HEK293 (cell line): ENCODE results near the gene ALDH18A1.

Source experiments
- EGR2 ChIP-seq: fragments of 450-650 bp; formaldehyde crosslinking; IDR thresholded peaks from 2 replicates; pipeline ENCODE4 v1.5.1; 2016; ENCODE audit warnings: low read depth, missing biosample characterization, missing genetic modification characterization
- GLI4 ChIP-seq: fragments of 450-650 bp; formaldehyde crosslinking; IDR thresholded peaks from 2 replicates; pipeline ENCODE4 v1.5.1; 2016; ENCODE audit warnings: missing biosample characterization, missing genetic modification characterization
- HIC1 ChIP-seq: fragments of 450-650 bp; formaldehyde crosslinking; IDR thresholded peaks from 2 replicates; pipeline ENCODE4 v1.5.1; 2016; ENCODE audit warnings: missing biosample characterization, missing genetic modification characterization
- KLF16 ChIP-seq: fragments of 450-650 bp; formaldehyde crosslinking; IDR thresholded peaks from 2 replicates; pipeline ENCODE4 v1.5.1; 2017; ENCODE audit warnings: missing biosample characterization, missing genetic modification characterization
- PATZ1 ChIP-seq: fragments of 450-650 bp; formaldehyde crosslinking; IDR thresholded peaks from 2 replicates; pipeline ENCODE4 v1.5.1; 2016; ENCODE audit warnings: missing biosample characterization, missing genetic modification characterization
- PRDM1 ChIP-seq: fragments of 450-650 bp; formaldehyde crosslinking; IDR thresholded peaks from 2 replicates; pipeline ENCODE4; 2016; ENCODE audit warnings: missing biosample characterization, missing genetic modification characterization
- REPIN1 ChIP-seq: fragments of 450-650 bp; formaldehyde crosslinking; IDR thresholded peaks from 2 replicates; pipeline ENCODE4 v1.5.1; 2017; ENCODE audit warnings: missing biosample characterization, missing genetic modification characterization, low read depth
- SALL2 ChIP-seq: fragments of 450-650 bp; formaldehyde crosslinking; IDR thresholded peaks from 2 replicates; pipeline ENCODE4 v1.5.0; 2017; ENCODE audit warnings: missing biosample characterization, mild to moderate bottlenecking, missing genetic modification characterization, borderline replicate concordance
- SCRT2 ChIP-seq: fragments of 450-650 bp; formaldehyde crosslinking; IDR thresholded peaks from 2 replicates; pipeline ENCODE4 v1.5.1; 2016; ENCODE audit warnings: missing biosample characterization, missing genetic modification characterization
- SP2 ChIP-seq: fragments of 450-650 bp; formaldehyde crosslinking; IDR thresholded peaks from 2 replicates; pipeline ENCODE4 v1.5.1; 2016; ENCODE audit warnings: missing biosample characterization, missing genetic modification characterization
- YY2 ChIP-seq: fragments of 450-650 bp; formaldehyde crosslinking; IDR thresholded peaks from 2 replicates; pipeline ENCODE4 v1.5.1; 2016; ENCODE audit warnings: missing biosample characterization, missing genetic modification characterization
- ZBTB17 ChIP-seq: fragments of 450-650 bp; formaldehyde crosslinking; IDR thresholded peaks from 2 replicates; pipeline ENCODE4 v1.5.1; 2016; ENCODE audit warnings: missing biosample characterization, missing genetic modification characterization
- ZBTB20 ChIP-seq: fragments of 450-650 bp; formaldehyde crosslinking; IDR thresholded peaks from 2 replicates; pipeline ENCODE4 v1.5.1; 2016; ENCODE audit warnings: missing biosample characterization, missing genetic modification characterization
- ZBTB26 ChIP-seq: fragments of 450-650 bp; formaldehyde crosslinking; optimal IDR thresholded peaks from 2 replicates; pipeline ENCODE3; 2016; ENCODE audit warnings: missing biosample characterization, mild to moderate bottlenecking, missing genetic modification characterization
- ZBTB48 ChIP-seq: fragments of 450-650 bp; formaldehyde crosslinking; IDR thresholded peaks from 2 replicates; pipeline ENCODE4 v1.5.1; 2016; ENCODE audit warnings: missing biosample characterization, missing genetic modification characterization
- ZEB2 ChIP-seq: fragments of 450-650 bp; formaldehyde crosslinking; IDR thresholded peaks from 2 replicates; pipeline ENCODE4 v1.5.1; 2016; ENCODE audit warnings: missing biosample characterization, missing genetic modification characterization
- ZFHX2 ChIP-seq: fragments of 450-650 bp; formaldehyde crosslinking; conservative IDR thresholded peaks from 2 replicates; pipeline ENCODE4 v1.5.1; 2016; ENCODE audit warnings: missing biosample characterization, missing genetic modification characterization
- ZIC2 ChIP-seq: fragments of 450-650 bp; formaldehyde crosslinking; IDR thresholded peaks from 2 replicates; pipeline ENCODE4 v1.5.1; 2016; ENCODE audit warnings: missing biosample characterization, missing genetic modification characterization
- ZNF621 ChIP-seq: fragments of 450-650 bp; formaldehyde crosslinking; IDR thresholded peaks from 2 replicates; pipeline ENCODE4 v1.5.1; 2017; ENCODE audit warnings: missing biosample characterization, missing genetic modification characterization
- TF ChIP-seq, protein P1 (sequence below): fragments of 450-650 bp; formaldehyde crosslinking; IDR thresholded peaks from 2 replicates; pipeline ENCODE4 v1.5.1; 2017; ENCODE audit warnings: missing biosample characterization, missing genetic modification characterization
- TF ChIP-seq, protein P2 (sequence below): fragments of 450-650 bp; formaldehyde crosslinking; IDR thresholded peaks from 2 replicates; pipeline ENCODE4 v1.5.1; 2016; ENCODE audit warnings: missing biosample characterization, missing genetic modification characterization, borderline replicate concordance
- TF ChIP-seq, protein P3 (sequence below): fragments of 450-650 bp; formaldehyde crosslinking; conservative IDR thresholded peaks from 2 replicates; pipeline ENCODE4 v1.5.1; 2016; ENCODE audit warnings: low read depth, missing biosample characterization, missing genetic modification characterization
- TF ChIP-seq, protein P4 (sequence below): fragments of 450-650 bp; formaldehyde crosslinking; IDR thresholded peaks from 2 replicates; pipeline ENCODE4 v1.5.1; 2016; ENCODE audit warnings: missing biosample characterization, missing genetic modification characterization

Gene ALDH18A1

GRCh38 chr10:95656291-95657164 is at the start of gene ALDH18A1 (continued):
- no peak for TF ChIP-seq ZNF621 (tag by site-specific recombination)
- TF ChIP-seq YY2 (tag by site-specific recombination) = peak; percentile 58; the same call in 1 of the 2 replicates
- peak; percentile 100 for TF ChIP-seq ZBTB20
- TF ChIP-seq, protein P1, sequence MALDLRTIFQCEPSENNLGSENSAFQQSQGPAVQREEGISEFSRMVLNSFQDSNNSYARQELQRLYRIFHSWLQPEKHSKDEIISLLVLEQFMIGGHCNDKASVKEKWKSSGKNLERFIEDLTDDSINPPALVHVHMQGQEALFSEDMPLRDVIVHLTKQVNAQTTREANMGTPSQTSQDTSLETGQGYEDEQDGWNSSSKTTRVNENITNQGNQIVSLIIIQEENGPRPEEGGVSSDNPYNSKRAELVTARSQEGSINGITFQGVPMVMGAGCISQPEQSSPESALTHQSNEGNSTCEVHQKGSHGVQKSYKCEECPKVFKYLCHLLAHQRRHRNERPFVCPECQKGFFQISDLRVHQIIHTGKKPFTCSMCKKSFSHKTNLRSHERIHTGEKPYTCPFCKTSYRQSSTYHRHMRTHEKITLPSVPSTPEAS (tag by site-specific recombination) = peak; percentile 56; the same call in 1 of the 2 replicates
- TF ChIP-seq, protein P2, sequence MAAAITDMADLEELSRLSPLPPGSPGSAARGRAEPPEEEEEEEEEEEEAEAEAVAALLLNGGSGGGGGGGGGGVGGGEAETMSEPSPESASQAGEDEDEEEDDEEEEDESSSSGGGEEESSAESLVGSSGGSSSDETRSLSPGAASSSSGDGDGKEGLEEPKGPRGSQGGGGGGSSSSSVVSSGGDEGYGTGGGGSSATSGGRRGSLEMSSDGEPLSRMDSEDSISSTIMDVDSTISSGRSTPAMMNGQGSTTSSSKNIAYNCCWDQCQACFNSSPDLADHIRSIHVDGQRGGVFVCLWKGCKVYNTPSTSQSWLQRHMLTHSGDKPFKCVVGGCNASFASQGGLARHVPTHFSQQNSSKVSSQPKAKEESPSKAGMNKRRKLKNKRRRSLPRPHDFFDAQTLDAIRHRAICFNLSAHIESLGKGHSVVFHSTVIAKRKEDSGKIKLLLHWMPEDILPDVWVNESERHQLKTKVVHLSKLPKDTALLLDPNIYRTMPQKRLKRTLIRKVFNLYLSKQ (tag by site-specific recombination) = no peak
- TF ChIP-seq SCRT2 (tag by site-specific recombination) = peak; percentile 96
- TF ChIP-seq KLF16 (tag by site-specific recombination) = peak; percentile 83
- peak; percentile 98 for TF ChIP-seq ZBTB26 (tag by site-specific recombination)
- TF ChIP-seq ZEB2 (tag by site-specific recombination) = 0 out of 2 replicates have a peak, but pooled peaks have one; percentile 45
- TF ChIP-seq, protein P3, sequence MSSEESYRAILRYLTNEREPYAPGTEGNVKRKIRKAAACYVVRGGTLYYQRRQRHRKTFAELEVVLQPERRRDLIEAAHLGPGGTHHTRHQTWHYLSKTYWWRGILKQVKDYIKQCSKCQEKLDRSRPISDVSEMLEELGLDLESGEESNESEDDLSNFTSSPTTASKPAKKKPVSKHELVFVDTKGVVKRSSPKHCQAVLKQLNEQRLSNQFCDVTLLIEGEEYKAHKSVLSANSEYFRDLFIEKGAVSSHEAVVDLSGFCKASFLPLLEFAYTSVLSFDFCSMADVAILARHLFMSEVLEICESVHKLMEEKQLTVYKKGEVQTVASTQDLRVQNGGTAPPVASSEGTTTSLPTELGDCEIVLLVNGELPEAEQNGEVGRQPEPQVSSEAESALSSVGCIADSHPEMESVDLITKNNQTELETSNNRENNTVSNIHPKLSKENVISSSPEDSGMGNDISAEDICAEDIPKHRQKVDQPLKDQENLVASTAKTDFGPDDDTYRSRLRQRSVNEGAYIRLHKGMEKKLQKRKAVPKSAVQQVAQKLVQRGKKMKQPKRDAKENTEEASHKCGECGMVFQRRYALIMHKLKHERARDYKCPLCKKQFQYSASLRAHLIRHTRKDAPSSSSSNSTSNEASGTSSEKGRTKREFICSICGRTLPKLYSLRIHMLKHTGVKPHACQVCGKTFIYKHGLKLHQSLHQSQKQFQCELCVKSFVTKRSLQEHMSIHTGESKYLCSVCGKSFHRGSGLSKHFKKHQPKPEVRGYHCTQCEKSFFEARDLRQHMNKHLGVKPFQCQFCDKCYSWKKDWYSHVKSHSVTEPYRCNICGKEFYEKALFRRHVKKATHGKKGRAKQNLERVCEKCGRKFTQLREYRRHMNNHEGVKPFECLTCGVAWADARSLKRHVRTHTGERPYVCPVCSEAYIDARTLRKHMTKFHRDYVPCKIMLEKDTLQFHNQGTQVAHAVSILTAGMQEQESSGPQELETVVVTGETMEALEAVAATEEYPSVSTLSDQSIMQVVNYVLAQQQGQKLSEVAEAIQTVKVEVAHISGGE = peak; percentile 66
- TF ChIP-seq ZIC2 (tag by site-specific recombination) = 0 out of 2 replicates have a peak, but pooled peaks have one; percentile 28
- peak; percentile 67 for TF ChIP-seq ZBTB48 (tag by site-specific recombination)
- TF ChIP-seq PATZ1 = peak; percentile 61
- peak; percentile 18; the same call in 1 of the 2 replicates for TF ChIP-seq PRDM1 (tag by site-specific recombination)
- TF ChIP-seq ZFHX2 (tag by site-specific recombination) = peak; percentile 84
- peak; percentile 50; the same call in 1 of the 2 replicates for TF ChIP-seq HIC1 (tag by site-specific recombination)
- peak; percentile 51; the same call in 1 of the 2 replicates for TF ChIP-seq ZBTB17 (tag by site-specific recombination)
- TF ChIP-seq, protein P4, sequence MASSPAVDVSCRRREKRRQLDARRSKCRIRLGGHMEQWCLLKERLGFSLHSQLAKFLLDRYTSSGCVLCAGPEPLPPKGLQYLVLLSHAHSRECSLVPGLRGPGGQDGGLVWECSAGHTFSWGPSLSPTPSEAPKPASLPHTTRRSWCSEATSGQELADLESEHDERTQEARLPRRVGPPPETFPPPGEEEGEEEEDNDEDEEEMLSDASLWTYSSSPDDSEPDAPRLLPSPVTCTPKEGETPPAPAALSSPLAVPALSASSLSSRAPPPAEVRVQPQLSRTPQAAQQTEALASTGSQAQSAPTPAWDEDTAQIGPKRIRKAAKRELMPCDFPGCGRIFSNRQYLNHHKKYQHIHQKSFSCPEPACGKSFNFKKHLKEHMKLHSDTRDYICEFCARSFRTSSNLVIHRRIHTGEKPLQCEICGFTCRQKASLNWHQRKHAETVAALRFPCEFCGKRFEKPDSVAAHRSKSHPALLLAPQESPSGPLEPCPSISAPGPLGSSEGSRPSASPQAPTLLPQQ (tag by site-specific recombination) = peak; percentile 60; the same call in 1 of the 2 replicates
- no peak for TF ChIP-seq SALL2 (tag by site-specific recombination)
- TF ChIP-seq SP2 (tag by site-specific recombination) = peak; percentile 91
- TF ChIP-seq EGR2 (tag by site-specific recombination) = peak; percentile 67; the same call in 1 of the 2 replicates
- TF ChIP-seq REPIN1 (tag by site-specific recombination) = no peak
- no peak for TF ChIP-seq GLI4
